Stimulated activated CD8-positive, alpha-beta memory T cell treated with anti-CD3 and anti-CD28 coated beads, Interleukin-15, amount 100 ng/mL, for 1 hour (primary cell): ENCODE measurements around the gene F2RL1.
"Not testable (repeated sequence)": the region's sequence is repeated elsewhere in the genome, so short reads cannot be mapped to it uniquely, and the experiment has no call there.

Source experiments
- DNase-seq: peaks from one replicate; pipeline ENCODE4 v3.0.0-alpha.2; 2020; ENCODE audit warnings: low read depth

F2RL1 gene

GRCh38 chr5:76805821-76806505 lies 12.9 kb upstream of the F2RL1 start:
- DNase-seq, result no peak

GRCh38 chr5:76807296-76807695 lies 11.5 kb upstream of the F2RL1 start:
- DNase-seq, result no peak

- DNase-seq, result no peak
Measured at GRCh38 chr5:76808141-76808691, 10.6 kb upstream of the F2RL1 start.

- no peak for DNase-seq
Measured at GRCh38 chr5:76809141-76809540, 9.7 kb upstream of the F2RL1 start.

- no peak for DNase-seq
Measured at GRCh38 chr5:76810236-76810635, 8.6 kb upstream of the F2RL1 start.

GRCh38 chr5:76811214-76811613 lies 7.6 kb upstream of the F2RL1 start:
- no peak for DNase-seq

- not testable (repeated sequence) for DNase-seq
Measured at GRCh38 chr5:76812209-76812608, 6.6 kb upstream of the F2RL1 start.

- no peak for DNase-seq
Measured at GRCh38 chr5:76813982-76814562, 4.8 kb upstream of the F2RL1 start.

- DNase-seq, result no peak
Measured at GRCh38 chr5:76816110-76816831, 2.6 kb upstream of the F2RL1 start.

- DNase-seq, result no peak
Measured at GRCh38 chr5:76819851-76820525, 1.2 kb downstream of the F2RL1 start.

GRCh38 chr5:76820526-76820890 lies 1.7 kb downstream of the F2RL1 start:
- no peak for DNase-seq

GRCh38 chr5:76821136-76821535 lies 2.3 kb downstream of the F2RL1 start:
- DNase-seq, result no peak

- DNase-seq, result not testable (repeated sequence)
Measured at GRCh38 chr5:76822105-76822731, 3.4 kb downstream of the F2RL1 start.

GRCh38 chr5:76826416-76826815 lies 7.6 kb downstream of the F2RL1 start:
- not testable (repeated sequence) for DNase-seq

GRCh38 chr5:76831110-76831452 lies 12.3 kb downstream of the F2RL1 start:
- no peak for DNase-seq

GRCh38 chr5:76836181-76836580 lies 17.4 kb downstream of the F2RL1 start:
- no peak for DNase-seq

- DNase-seq, result no peak
Measured at GRCh38 chr5:76836585-76836984, 17.8 kb downstream of the F2RL1 start.

- no peak for DNase-seq
Measured at GRCh38 chr5:76838481-76839261, 19.8 kb downstream of the F2RL1 start.

GRCh38 chr5:76841361-76841760 lies 22.5 kb downstream of the F2RL1 start:
- DNase-seq, result no peak

- DNase-seq, result no peak
Measured at GRCh38 chr5:76845890-76846289, 27.1 kb downstream of the F2RL1 start.
